DMS53 treated with DMSO at 0.1 percent for 48 hours (cell line): ENCODE measurements around the gene SHANK3.

Experiments used
- DNase-seq: peaks from one replicate; lab custom pipeline; 2025; ENCODE audit not compliant: unreplicated experiment; lab: John Stamatoyannopoulos, UW

SHANK3 gene

DNA sequence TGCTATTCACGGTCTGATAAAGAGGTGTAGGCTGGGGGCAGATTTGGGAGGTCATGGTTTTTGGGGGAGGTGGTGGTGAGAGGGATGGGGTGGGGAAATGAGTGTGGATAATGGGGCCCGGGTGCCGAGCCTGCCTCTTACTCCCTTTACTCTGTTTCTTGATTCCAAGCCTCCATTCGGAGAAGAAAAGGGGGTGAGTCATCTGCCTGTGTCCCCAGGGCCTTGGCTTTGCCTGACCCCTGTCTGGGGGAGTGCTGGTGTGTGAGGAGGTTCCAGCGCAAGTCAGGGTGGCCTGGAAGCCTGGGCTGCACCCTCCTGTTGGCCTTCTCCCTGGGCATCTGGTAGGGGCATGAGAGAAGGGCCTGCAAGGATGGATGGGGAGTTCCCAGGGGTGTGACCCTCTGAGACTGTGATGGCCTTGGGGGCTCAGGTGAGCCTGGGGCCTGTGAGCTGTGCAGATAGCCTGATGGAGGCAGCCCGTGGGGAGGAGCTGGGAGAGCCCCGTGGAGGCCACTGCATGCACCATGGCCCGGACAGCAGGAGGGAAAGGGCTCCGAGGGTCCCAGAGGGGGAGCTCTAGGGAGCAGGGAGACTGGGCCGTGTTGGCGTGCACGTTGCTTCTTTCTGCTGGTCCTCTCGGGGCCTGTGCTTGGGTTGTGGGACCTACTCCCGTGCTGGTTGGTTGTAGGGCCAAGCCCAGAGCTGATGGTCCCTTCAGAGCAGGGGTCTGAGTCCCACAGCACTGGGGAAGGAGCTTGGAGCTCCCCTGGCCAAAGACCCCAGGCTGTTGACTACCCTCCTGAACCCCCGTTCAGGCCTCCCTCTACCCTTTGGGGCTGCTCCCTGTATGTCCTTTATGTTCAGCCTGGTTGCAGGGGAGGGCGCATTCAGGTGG, 39.1 kb downstream of the SHANK3 start:
- DNase-seq, result no peak

DNA sequence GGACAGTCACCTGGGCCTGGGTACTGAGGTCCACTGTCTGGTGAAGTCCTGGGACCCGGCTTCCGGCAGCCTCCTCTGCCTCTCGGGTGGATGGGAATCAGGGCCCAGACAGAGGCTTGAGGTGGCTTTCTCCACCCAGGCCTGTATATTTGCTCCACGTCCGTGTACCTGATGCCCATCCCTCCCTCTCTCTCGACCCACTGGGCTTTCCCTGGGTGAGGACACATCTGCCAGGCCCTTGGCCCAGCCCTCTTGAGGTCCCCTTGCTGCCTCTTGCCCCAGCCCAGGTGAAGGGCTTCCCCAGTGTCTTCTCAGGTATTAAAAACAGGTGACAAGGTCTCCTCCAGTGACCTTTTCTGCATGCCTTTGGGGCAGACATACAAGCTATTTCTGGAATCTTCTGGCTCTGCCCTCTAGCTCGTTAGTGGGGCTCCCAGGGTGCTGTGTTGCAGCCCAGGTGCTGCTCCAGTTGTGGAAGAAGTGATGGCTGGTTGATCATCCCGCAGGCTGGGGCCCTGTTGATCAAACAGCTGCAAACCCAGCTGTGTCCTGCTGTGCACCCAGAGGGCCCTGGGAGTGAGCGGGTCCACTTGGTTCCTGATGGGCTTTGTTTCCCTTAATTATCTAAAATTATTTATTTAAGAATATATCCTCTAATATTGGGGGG, 39.9 kb downstream of the SHANK3 start:
- DNase-seq, result no peak

DNA sequence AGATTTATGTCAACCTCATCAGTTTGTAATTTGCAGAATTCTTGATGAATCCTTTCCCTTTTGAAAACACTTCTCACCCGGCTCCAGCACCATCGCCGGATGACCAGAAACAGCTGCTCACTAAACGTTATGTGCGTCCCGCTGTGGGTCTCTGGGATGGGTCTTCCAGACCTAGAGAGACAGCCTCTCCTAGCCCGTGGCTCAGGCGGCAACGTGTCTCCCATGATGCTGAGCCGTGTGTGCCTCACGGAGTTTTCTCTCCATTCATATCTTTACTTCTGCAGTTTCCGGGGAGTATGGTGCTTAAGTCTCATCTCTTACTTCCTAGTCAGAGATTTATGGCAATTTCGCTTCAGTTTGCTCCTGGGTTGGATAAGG, 40.4 kb downstream of the SHANK3 start:
- no peak for DNase-seq

DNA sequence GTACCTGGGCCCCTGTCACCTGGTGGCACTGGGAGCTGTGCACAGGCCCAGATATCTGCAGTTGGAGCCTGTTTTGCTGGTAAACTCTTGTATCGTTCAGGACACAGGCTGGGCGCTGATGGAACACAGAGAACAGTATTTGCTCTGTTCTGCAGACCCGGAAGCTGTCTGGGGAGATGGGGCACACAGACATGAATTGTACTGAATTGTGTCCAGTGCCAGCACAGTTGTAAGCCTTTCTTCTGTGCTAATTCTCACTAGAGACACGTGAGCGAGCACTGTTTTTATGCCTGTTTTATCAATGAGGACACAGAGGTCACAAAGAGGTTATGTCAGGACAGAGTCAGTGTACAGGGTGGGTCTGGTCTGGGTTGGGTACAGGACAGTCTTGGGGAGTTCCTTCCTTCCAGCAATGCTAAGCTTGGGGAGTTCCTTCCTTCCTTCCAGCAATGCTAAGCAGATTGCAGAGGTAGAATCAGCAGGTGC, 41.0 kb downstream of the SHANK3 start:
- DNase-seq, result no peak

DNA sequence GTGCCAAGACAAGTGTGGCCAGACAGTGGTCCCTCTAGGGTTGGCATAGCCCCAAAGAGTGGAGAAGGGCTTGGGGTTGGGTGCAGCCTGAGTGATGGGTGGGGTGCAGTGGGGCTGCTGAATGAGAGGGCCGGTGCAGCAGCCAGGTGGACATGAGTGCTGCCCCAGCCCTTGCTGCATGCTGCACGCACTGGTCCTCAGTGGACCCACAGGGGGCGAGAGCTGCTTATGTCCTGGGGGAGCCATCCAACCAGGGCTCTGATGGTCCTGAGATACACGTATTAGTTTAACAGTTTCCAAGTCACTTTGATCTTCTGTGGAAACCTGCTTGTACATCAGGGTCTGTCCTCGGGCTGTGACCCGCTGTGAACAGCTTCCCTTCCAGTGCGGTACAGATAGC, 41.5 kb downstream of the SHANK3 start:
- no peak for DNase-seq

DNA sequence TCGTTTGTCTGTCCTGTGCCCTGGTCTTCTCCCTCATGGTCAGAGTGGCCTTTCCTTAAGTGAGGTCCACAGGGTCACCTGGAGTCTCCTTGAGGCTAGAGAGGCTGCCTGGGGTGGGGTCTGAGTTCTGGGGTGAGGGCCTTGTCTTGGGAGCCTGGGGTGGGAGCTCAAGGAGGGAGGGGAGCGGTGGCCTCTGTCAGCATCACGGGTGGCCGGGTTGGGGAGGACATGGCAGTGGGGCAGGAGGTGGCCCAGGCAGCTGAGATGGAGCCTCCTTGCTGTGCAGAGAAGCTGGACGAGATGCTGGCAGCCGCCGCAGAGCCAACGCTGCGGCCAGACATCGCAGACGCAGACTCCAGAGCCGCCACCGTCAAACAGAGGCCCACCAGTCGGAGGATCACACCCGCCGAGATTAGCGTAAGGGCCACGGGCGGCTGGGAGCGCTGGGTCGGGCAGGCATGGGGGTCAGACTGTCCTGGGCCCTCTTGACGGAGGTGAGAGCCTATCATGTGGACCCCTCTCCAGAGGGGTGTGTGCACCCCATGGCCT, 42.1 kb downstream of the SHANK3 start:
- no peak for DNase-seq

DNA sequence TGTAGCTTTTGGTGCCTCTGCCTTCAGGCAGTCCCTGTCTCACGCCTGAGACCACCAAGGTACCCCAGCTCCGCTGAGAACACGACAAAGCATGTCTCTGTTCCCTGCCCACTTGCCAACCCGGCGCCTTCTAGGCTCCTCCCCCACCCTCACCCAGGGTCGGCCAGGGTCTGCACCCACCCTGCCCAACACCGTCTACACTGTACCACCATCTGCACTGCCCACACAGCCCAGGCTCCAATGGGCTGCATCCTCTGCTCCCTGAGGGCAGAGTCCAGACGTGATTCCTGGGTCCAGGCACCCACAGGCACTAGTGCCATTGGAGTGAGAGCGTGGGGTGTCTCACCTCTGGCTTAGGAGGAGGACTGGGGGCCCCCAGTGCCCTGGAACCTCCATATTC, 42.6 kb downstream of the SHANK3 start:
- DNase-seq, result no peak

DNA sequence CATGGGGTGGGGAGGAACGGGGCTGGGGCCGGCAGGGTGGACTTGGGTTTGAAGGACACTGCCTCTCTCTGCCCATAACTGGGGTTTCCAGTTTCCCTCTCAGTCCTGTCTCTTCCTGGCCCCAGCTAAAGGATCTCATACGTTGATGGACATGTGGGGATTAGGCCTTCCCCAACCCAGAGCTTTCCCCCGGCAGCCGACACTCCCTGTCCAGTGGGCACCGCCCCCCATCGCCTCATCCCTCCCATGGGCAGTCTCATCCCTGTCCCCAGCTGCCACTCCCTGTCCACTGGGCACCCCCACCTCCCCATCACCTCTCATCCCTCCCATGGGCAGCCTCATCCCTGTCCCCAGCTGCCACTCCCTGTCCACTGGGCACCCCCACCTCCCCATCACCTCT, 43.2 kb downstream of the SHANK3 start:
- DNase-seq, result no peak

DNA sequence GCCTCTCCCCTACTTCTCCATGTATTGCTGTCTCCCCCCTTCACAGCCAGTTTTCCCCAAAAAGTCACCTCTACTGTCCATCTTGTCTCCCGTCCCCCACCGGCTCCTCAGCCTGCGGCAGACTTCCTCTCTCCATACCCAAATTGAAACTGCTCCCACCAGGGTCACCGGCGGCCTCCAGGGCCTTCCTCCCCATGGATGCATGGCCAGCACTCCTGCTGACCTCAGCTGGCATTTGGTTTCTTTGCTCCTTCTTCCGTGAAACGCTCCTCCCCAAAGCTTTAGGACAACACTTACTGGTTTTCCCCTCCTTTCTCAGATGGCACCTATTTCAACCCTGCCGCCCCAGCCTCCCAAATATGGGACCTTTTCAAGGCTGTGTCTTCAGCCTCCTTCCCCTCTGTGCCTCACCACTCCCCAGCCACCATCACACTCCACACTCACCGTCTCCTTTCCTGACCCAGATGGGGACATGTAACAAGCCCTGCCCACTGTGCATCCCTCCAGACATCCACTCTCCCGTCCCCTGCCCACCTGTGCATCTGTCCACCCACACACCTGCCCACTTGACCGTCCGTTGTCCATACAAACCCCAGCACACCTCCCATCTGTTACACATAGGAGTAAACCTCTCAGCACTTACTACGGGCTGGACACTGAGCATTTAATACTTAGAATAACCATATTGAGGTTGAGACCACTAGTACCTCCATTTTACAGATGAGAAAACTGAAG, 43.8 kb downstream of the SHANK3 start:
- no peak for DNase-seq

DNA sequence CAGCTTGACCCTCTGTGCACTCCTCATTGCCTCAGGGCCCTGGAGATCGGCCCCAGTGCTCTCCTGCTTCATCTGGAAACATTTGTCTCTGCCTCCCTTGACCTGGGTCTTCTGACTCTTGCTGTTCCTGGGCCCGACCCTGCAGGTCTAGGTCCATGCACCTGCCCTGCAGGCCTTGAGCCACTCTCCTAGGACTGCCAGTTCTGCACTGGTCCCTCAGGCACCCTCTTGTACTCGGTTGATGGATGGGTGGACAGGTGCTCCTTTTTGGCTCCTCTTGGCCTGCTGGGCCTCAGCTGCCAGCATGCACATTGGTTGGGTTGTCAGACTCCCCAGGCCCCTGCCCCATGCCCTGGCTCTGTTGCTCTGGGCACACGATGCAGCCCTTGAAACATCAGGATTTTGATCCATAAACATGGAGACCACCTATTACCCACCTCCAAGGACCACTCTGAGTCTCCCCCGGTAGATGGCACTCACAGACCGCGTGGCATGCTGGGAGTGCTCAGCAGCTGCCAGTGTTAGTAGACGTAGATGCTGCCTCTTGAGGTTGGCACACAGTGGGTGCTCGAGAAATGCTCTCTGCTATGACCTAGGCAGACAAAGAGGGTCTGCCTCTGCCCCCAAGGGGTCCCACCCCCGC, 45.2 kb downstream of the SHANK3 start:
- DNase-seq, result no peak

DNA sequence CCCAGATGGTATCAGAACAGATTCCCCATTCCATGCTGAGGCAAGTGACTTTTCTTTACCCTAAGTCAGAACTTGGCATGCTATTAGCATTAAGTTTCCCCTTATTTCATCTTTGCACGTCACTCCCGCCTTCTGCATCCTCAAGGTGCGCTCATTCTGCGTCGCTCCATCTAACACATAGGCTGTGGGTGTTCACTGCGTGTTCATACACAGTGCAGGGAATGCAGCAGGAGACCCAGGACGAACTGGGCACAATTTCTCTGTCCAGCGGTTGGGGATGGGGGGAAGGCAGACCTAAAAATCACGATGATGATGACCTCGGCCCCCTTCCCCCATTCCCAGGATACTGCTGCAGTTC, 45.7 kb downstream of the SHANK3 start:
- DNase-seq, result no peak

DNA sequence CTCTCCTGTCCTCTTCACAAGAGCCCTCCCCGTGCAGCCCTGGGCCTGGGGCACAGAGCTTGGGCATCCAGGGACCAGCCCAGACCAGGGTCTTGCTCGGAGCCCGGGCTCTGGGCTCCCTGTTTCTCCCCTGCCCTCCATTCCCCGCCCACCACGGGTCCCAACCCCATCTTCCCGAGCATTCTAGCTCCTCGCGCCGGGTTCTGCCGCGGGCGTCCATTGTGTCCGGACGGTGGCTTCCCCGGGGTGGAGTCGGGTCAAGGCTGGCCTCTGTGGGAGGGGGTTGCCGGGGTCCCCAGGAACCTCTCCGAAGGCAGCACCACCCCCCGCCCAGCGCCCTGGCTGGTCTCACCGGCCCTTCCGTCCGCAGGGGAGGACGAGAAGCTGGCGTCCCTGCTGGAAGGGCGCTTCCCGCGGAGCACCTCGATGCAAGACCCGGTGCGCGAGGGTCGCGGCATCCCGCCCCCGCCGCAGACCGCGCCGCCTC, 47.2 kb downstream of the SHANK3 start:
- DNase-seq, result no peak

DNA sequence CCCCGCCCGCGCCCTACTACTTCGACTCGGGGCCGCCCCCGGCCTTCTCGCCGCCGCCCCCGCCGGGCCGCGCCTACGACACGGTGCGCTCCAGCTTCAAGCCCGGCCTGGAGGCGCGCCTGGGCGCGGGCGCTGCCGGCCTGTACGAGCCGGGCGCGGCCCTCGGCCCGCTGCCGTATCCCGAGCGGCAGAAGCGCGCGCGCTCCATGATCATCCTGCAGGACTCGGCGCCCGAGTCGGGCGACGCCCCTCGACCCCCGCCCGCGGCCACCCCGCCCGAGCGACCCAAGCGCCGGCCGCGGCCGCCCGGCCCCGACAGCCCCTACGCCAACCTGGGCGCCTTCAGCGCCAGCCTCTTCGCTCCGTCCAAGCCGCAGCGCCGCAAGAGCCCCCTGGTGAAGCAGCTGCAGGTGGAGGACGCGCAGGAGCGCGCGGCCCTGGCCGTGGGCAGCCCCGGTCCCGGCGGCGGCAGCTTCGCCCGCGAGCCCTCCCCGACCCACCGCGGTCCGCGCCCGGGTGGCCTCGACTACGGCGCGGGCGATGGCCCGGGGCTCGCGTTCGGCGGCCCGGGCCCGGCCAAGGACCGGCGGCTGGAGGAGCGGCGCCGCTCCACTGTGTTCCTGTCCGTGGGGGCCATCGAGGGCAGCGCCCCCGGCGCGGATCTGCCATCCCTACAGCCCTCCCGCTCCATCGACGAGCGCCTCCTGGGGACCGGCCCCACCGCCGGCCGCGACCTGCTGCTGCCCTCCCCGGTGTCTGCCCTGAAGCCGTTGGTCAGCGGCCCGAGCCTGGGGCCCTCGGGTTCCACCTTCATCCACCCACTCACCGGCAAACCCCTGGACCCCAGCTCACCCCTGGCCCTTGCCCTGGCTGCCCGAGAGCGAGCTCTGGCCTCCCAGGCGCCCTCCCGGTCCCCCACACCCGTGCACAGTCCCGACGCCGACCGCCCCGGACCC, 48.0 kb downstream of the SHANK3 start:
- no peak for DNase-seq

DNA sequence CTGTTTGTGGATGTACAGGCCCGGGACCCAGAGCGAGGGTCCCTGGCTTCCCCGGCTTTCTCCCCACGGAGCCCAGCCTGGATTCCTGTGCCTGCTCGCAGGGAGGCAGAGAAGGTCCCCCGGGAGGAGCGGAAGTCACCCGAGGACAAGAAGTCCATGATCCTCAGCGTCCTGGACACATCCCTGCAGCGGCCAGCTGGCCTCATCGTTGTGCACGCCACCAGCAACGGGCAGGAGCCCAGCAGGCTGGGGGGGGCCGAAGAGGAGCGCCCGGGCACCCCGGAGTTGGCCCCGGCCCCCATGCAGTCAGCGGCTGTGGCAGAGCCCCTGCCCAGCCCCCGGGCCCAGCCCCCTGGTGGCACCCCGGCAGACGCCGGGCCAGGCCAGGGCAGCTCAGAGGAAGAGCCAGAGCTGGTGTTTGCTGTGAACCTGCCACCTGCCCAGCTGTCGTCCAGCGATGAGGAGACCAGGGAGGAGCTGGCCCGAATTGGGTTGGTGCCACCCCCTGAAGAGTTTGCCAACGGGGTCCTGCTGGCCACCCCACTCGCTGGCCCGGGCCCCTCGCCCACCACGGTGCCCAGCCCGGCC, 48.7 kb downstream of the SHANK3 start:
- no peak for DNase-seq

DNA sequence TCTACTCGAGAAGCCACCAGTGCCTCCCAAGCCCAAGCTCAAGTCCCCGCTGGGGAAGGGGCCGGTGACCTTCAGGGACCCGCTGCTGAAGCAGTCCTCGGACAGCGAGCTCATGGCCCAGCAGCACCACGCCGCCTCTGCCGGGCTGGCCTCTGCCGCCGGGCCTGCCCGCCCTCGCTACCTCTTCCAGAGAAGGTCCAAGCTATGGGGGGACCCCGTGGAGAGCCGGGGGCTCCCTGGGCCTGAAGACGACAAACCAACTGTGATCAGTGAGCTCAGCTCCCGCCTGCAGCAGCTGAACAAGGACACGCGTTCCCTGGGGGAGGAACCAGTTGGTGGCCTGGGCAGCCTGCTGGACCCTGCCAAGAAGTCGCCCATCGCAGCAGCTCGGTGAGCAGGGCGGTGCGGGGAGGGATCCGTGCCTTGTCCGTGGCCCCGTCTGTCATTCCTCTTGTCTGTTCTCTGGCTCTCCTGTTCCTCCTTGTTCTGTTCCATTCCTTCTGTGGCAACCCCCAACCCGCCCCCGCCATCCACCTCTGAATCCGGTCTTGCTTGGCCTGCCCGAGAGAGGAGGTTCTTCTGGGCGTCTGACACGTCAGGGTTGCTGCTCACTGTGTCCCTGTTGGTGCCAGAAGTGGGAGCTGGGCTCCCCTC, 49.6 kb downstream of the SHANK3 start:
- no peak for DNase-seq
